Ectodermal cell (in vitro differentiated cells): Measurements from ENCODE around the gene TBC1D32.
"Not testable (repeated sequence)": the region's sequence is repeated elsewhere in the genome, so short reads cannot be mapped to it uniquely, and the experiment has no call there.

Experiments used
- H3K27ac ChIP-seq: 2 replicates; pipeline ENCODE4 v1.7.0; 2013; ENCODE audit warnings: mild to moderate bottlenecking, low read depth, low read length; ENCODE audit not compliant: insufficient read depth, poor library complexity, severe bottlenecking
- H3K27me3 ChIP-seq: 2 replicates; pipeline ENCODE4 v1.7.0; 2013; ENCODE audit warnings: mild to moderate bottlenecking, low read length; ENCODE audit not compliant: insufficient read depth, control insufficient read depth, poor library complexity, severe bottlenecking
- H3K36me3 ChIP-seq: one replicate; pipeline ENCODE4 v1.7.0; 2013; ENCODE audit warnings: low read length; ENCODE audit not compliant: control insufficient read depth, insufficient read depth
- H3K4me1 ChIP-seq: one replicate; pipeline ENCODE4 v1.7.0; 2013; ENCODE audit warnings: low read length; ENCODE audit not compliant: control insufficient read depth, insufficient read depth
- H3K4me3 ChIP-seq: 2 replicates; pipeline ENCODE4 v1.7.0; 2013; ENCODE audit warnings: low read depth, low read length, control low read depth; ENCODE audit not compliant: insufficient read depth
- H3K9me3 ChIP-seq: 2 replicates; pipeline ENCODE4 v1.7.0; 2013; ENCODE audit warnings: mild to moderate bottlenecking, low read length, moderate library complexity; ENCODE audit not compliant: control insufficient read depth
- WGBS, 2 experiments: methylation state at CpG; one replicate each; pipeline ENCODE4 v1.1.7; 2013; ENCODE audit warnings: missing lambda C conversion rate in 2 of 2; 5-methylcytosine and 5-hydroxymethylcytosine counted together

TBC1D32 gene

DNA sequence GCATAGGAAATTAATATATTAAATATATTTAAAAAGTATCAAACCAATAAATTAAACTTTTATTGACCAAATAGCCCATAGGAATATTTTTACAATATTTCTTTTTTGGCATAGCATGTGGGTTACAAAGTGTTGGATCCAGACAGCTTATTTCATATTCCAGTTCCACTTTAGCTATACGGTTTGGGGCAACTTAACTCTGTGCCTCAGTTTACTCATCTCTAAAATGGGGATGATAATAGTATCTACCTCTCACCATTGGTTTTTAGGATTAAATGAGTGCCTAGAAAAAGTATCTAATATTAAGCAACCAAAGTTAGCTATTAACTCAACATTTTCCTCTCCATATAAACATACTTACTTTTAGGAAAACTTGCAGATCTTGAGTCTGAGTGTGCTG is 243.8 kb downstream of the TBC1D32 start:
- no peaks in the 10 kb centered on the region for H3K36me3 ChIP-seq
- no peak overlapping the region for H3K4me3 ChIP-seq
- no peak overlapping the region for H3K27ac ChIP-seq
- no peaks in the 10 kb centered on the region for H3K9me3 ChIP-seq
- no peaks in the 10 kb centered on the region for H3K4me1 ChIP-seq
- WGBS, 2 experiments: 92 to 100% methylated on average over 1 of the region's 1 CpG
- no peaks in the 10 kb centered on the region for H3K27me3 ChIP-seq

DNA sequence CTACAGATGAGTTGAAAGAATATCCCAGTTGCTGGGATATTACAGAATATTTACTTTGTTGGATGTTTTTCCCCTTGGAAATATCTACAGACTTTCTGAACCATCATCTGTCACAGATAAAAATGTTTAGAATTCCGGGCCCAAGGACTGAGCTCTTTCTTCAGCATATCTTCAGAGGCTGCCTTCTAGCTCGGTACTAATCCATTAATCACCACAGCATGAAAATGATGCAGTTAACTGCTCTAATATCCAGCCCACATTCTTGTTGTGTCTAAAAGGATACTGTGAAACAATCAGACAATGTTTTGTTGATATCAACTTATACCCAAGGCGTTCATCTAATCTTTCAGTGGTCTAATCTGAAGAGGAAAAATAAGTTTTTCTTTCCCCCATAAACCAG is 247.4 kb downstream of the TBC1D32 start:
- H3K27ac ChIP-seq: no peak overlapping the region
- H3K9me3 ChIP-seq: no peaks in the 10 kb centered on the region
- H3K4me1 ChIP-seq: no peaks in the 10 kb centered on the region
- H3K27me3 ChIP-seq: no peaks in the 10 kb centered on the region
- 80 to 89% methylated on average over 3 of the region's 3 CpGs for WGBS, 2 experiments
- no peaks in the 10 kb centered on the region for H3K36me3 ChIP-seq
- H3K4me3 ChIP-seq: no peak overlapping the region

DNA sequence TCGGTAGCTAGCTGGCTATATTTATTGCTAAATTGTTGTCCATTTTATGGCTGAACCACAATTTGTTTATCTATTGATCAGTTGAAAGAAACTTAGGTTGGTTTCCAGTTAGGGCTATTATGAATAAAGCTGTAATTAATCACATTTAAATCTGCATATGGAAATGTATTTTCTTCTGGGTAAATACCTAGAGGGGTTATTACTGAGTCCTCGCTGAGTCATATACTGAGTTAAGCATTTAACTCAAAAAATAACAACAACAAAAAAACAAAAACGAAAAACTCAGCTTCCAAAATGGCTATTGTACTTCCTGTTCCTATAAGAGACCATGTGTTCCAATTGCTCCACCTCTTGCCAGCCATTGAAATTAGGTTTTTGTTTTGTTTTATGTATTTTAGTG is 258.2 kb downstream of the TBC1D32 start:
- Histone ChIP-seq H3K27ac (no peak overlapping the region), H3K9me3 (no peaks in the 10 kb centered on the region)
- 94 to 100% methylated on average over 3 of the region's 3 CpGs for WGBS, 2 experiments

DNA sequence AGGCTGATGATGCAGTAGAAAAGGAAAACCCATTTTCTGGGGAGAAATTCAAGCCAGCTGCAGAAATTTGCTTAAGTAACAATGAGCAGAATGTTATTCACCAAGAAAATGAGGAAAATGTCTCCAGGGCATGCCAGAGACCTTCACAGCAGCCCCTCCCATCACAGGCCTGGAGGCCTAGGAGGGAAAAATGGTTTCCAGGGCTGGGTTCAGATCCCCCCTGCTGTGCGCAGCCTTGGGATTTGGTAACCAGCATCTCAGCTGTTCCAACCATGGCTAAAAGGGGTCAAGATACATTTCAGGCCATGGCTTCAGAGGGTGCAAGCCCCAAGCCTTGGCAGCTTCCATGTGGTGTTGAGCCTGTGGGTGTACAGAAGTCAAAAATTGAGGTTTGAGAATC is 265.5 kb downstream of the TBC1D32 start:
- H3K36me3 ChIP-seq, H3K27me3 ChIP-seq, H3K9me3 ChIP-seq, H3K27ac ChIP-seq, H3K4me3 ChIP-seq, H3K4me1 ChIP-seq: not testable (repeated sequence)
- 89 to 94% methylated on average over 1 of the region's 1 CpG for WGBS, 2 experiments

More for the DNA sequence above, 258.2 kb downstream of the TBC1D32 start:
- no peaks in the 10 kb centered on the region for H3K27me3 ChIP-seq
- no peaks in the 10 kb centered on the region for H3K36me3 ChIP-seq
- H3K4me1 ChIP-seq: no peaks in the 10 kb centered on the region
- no peak overlapping the region for H3K4me3 ChIP-seq

DNA sequence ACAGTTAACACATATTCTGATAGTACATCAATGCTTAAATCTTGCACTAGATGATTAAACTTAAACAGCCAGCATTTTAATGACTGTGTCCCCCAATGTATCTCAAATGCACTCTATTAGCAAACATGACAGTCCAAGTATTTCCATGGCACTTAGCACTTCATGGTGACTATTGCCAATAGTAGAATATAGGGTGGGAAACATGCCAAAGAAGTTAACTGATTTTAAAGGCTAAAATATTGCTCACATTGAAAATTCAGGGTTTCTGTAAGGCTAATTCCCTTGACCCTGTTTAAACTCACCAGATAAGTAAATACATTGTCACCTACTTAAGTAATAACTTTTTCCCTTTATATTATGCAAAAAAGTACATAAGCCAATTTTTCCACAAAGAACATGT is 266.9 kb downstream of the TBC1D32 start:
- Histone ChIP-seq H3K27me3 (no peaks in the 10 kb centered on the region), H3K4me3 (no peak overlapping the region), H3K4me1 (no peaks in the 10 kb centered on the region), H3K9me3 (peaks cover 9% of the 10 kb centered on the region), H3K27ac (no peak overlapping the region), H3K36me3 (no peaks in the 10 kb centered on the region)

DNA sequence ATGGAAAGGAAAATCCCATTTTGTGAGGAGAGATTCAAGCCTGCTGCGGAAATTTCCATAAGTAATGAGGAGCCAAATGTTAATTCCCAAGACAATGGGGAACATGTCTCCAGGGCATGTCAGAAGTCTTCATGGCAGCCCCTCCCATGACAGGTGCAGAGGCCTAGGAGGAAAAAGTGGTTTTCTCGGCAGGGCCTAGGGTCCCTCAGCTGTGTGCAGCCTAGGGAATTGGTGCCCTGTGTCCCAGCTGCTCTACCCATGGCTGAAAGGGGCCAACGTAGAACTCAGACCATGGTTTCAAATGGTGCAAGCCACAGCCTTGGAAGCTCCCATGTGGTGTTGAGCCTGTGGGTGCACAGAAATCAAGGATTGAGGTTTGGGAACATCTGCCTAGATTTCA is 269.9 kb downstream of the TBC1D32 start:
- no peak overlapping the region for H3K4me3 ChIP-seq
- 93 to 95% methylated on average over 3 of the region's 3 CpGs for WGBS, 2 experiments
- H3K36me3 ChIP-seq: no peaks in the 10 kb centered on the region
- no peaks in the 10 kb centered on the region for H3K27me3 ChIP-seq
- H3K27ac ChIP-seq: no peak overlapping the region
- peaks cover 10% of the 10 kb centered on the region for H3K9me3 ChIP-seq
- H3K4me1 ChIP-seq: no peaks in the 10 kb centered on the region

DNA sequence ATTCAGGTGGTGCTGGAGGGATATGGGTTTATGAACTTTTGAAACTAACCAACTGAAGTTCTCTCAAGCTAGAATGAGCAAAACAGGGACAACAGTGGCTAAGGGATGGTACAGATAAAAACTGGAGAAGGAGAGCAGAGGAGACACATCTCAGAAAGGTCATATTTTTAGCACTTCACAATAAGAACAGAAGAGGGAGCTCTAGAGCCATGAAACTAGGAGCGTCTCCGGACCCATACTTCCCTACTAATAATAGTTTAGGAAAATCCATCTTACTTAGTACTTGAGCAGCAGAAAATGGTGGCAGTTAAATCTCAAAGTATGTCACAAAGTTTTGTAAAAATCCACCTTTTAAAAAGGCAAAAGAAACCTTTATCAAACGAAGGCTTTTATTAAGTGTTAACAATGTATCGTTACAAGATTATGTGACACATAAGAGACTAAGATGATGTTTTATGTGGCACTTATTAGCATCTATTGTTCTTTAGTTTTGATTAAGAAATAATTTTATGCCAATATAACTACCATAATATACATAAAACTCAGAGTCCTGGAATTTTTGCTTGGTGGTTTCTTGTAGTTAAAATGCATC is 278.6 kb downstream of the TBC1D32 start:
- Histone ChIP-seq H3K4me3 (no peak overlapping the region), H3K27ac (no peak overlapping the region), H3K36me3 (no peaks in the 10 kb centered on the region), H3K27me3 (no peaks in the 10 kb centered on the region), H3K9me3 (no peaks in the 10 kb centered on the region), H3K4me1 (no peaks in the 10 kb centered on the region)
- WGBS, 2 experiments: 7 to 39% methylated on average over 2 to 4 of the region's 4 CpGs

DNA sequence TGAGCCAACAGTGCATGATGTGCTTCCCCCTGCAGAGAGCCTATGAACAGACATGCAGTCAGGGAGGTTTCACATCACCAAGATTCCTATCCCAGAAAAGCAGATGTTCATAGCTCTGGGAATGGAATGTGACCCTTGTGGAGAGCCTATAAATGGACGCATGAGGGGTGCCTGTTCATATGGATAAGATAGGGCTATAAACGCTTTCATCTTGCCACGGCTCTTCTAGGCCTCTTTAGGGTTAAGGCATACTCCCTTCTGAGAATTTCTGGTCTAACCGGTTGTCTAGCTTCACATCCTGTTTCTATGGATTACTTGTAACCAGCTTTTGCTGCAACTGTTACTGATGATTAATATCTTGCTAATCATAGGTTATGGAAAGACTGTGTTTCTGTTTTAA is 285.7 kb downstream of the TBC1D32 start:
- not testable (repeated sequence) for H3K4me3 ChIP-seq, H3K36me3 ChIP-seq, H3K9me3 ChIP-seq, H3K27me3 ChIP-seq, H3K4me1 ChIP-seq, H3K27ac ChIP-seq
- WGBS, 2 experiments: 92 to 100% methylated on average over 2 to 3 of the region's 4 CpGs

DNA sequence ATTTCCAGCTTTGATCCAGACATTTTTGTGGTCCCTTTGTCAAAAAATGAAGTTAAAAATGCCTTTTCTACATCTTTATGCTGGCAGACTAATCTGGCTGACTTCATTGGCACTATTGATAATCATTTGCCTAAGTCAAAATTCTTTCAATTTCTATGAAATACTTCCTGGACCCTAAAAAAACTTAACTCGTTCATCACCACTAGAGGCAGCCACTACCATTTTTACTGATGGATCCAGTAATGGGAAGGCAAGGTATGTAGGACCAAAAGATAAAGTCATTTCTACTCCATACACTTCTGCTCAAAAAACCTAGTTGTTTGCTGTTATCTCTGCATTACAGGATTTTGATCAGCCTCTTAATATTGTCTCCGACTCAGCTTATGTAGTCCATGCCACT is 289.4 kb downstream of the TBC1D32 start:
- not testable (repeated sequence) for H3K4me1 ChIP-seq, H3K27ac ChIP-seq, H3K36me3 ChIP-seq, H3K27me3 ChIP-seq, H3K9me3 ChIP-seq, H3K4me3 ChIP-seq
- WGBS, 2 experiments: 80 to 86% methylated on average over 2 of the region's 2 CpGs

DNA sequence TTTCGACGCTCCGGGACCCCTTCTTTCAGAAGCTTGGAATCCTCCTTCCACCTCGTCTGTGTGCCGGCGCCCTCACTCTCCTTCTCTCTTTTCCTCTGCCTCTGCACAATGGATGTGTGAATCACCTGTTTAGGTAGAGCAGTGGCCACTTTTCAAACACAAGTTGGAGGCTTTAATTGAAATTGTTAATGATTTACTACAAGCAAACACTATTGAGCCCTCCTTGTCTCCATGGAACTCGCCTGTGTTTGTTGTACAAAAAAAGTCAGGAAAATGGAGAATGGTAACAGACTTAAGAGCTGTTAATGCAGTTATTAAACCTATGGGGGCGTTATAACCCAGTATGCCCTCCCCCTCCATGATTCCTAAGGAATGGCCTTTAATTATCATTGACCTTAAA is 290.6 kb downstream of the TBC1D32 start:
- WGBS, 2 experiments: 95 to 97% methylated on average over 8 of the region's 8 CpGs
- H3K27ac ChIP-seq, H3K4me3 ChIP-seq, H3K9me3 ChIP-seq, H3K27me3 ChIP-seq, H3K4me1 ChIP-seq, H3K36me3 ChIP-seq: not testable (repeated sequence)

DNA sequence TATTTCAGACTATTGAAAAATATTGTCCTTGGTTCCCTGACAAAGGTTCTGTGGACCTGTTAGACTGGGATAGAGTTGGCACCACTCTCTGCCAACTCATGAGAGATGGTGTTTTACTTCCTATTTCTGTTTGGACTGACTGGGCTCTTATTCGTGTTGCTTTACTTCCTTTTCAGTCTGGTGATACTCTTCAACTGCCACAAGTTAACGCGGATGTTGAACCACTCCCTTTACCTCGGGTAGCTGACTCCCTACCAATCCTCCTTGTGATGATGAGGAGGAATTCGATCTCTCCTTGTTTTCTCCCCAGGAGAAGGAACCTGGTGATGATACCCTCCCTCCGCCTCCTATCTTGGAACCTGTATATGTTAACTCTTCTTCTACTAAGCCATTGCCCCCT is 291.1 kb downstream of the TBC1D32 start:
- H3K9me3 ChIP-seq, H3K4me3 ChIP-seq, H3K27me3 ChIP-seq, H3K4me1 ChIP-seq, H3K27ac ChIP-seq, H3K36me3 ChIP-seq: not testable (repeated sequence)
- WGBS, 2 experiments: 90 to 92% methylated on average over 6 of the region's 6 CpGs
